Activated naive CD8-positive, alpha-beta T cell treated with anti-CD3 and anti-CD28 coated beads, Interleukin-2, amount 10 ng/mL, durations not matched to agents 7 days and 5 days (primary cell): ENCODE measurements around the gene CYB5A. TPM values are rescaled to one million over a fixed set of nuclear protein-coding genes. Genes with fewer than 3 reads are reported as not detected.
A peak's percentile ranks its signal among the peaks of the same experiment; 100 is the strongest.
"Not testable (repeated sequence)": the region's sequence is repeated elsewhere in the genome, so short reads cannot be mapped to it uniquely, and the experiment has no call there.

Experiments
- ATAC-seq: fragments of 150-1000 bp; cut with Tn5 transposase; one replicate; pipeline ENCODE4 v1.10.0; 2021; ENCODE audit warnings: low read depth, moderate library complexity
- POLR2A ChIA-PET: fragments of 350-600 bp; sonication (Branson Sonifier 250); formaldehyde crosslinking; loops from one replicate; lab custom pipeline; 2021; ENCODE audit warnings: antibody characterized with exemption; lab: Charles Lee
- DNase-seq: peaks from one replicate; pipeline ENCODE4 v3.0.0; 2021
- H3K27ac Mint-ChIP-seq: one replicate; pipeline ENCODE4 v1.8.0; 2022; ENCODE audit warnings: mild to moderate bottlenecking, mixed read lengths
- H3K27me3 Mint-ChIP-seq: one replicate; pipeline ENCODE4 v1.8.0; 2022; ENCODE audit warnings: mild to moderate bottlenecking, moderate library complexity, mixed read lengths
- H3K36me3 Mint-ChIP-seq: one replicate; pipeline ENCODE4 v1.8.0; 2021; ENCODE audit warnings: mild to moderate bottlenecking, mixed read lengths
- H3K4me1 Mint-ChIP-seq: one replicate; pipeline ENCODE4 v1.8.0; 2021; ENCODE audit warnings: mixed read lengths
- H3K4me3 Mint-ChIP-seq: one replicate; pipeline ENCODE4 v1.8.0; 2022; ENCODE audit warnings: mild to moderate bottlenecking, moderate library complexity, mixed read lengths
- H3K9me3 Mint-ChIP-seq: one replicate; pipeline ENCODE4 v1.8.0; 2021; ENCODE audit warnings: mixed read lengths
- total RNA-seq, 2 experiments: library from RNA; stranded (reverse); gene quantifications; one replicate each; pipeline ENCODE4 v1.2.3, GENCODE V29; 2021

CYB5A gene
- total RNA-seq, 2 experiments from 2014 or later, result 30.9 to 31.0 TPM

DNA sequence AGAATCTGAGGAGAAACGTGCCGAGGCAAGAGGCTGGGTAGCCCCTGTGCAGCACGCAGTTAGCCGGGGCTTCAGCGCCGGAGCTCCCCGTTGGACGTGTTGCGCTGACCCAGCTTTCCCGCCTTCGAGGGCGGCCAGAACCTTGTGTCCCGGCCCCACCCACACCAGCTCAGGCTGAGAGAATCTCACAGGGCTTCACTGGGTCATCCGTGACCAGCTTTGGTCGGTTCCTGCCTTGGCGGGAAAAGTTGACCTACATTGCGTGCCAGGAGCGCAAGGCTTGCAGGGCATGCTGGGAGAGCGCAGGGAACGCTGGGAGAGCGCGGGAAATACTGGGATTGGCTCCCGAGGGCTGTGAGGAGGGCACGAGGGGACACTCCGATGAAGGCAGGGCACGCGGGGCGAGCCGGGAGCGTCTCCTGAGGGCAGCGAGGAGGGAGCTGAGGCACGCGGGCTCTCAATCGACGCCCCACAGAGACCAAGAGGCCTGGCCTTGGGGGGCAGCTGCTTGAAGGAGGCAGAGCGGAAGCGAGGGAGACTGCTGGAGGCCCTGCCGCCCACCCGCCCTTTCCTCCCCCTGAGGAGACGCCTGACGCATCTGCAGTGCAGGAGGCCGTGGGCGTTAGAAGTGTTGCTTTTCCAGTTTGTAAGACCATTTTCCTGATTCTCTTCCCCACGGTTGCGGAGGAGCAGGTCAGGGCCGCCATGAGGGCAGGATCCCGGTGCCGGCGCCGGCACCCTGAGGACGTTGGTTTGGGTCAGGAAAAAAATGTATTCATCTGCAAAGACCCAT lies 23.9 kb upstream of the CYB5A start, which contains the start of gene C18orf63:
TSS of gene C18orf63 (plus strand) at position 376 of the 793 bp plus-strand sequence. CDS start 2,027 bp downstream, outside the sequence.
- Mint-ChIP-seq H3K27ac (no peak within 1 kb of the TSS), H3K27me3 (peaks cover 15% of the 10 kb centered on the region), H3K9me3 (no peaks in the 10 kb centered on the region), H3K4me3 (no peak within 1 kb of the TSS), H3K4me1 (no peaks in the 10 kb centered on the region), H3K36me3 (no peaks in the 10 kb centered on the region)
- POLR2A ChIA-PET, result no interaction called here
- no peak for DNase-seq
- no peak for ATAC-seq

DNA sequence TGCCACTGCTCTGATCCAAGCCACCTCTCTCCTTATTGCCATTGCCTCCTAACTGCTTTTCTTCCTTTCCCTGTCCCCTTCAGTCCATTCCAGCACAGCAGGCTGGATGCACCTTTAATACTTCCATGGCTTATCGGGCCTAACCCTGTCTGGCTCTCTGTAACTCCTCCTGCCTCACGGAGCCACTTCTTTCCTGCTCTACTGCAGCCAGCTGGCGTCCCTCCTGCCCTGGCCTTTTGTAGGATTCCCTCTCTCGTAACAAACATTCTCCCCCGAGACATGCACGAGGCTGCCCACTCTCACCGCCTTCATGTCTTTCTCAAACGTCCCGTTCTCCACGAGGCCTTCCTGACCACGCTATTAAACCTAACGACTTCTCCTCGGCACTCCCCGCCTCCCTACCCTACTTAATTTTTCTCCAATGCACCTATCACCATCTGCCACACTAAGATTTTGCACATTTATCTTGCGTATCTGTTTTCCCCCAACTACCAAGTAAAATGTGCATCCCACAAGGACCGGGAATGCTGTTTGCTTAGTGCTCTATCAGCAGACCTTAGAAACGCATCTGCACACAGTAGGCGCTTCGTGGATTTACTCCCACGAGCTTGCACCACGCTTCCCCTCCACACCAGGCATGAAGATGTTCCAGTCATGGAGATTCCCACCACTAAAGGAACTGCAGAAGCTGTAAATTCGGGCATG lies 23.1 kb upstream of the CYB5A start:
- Mint-ChIP-seq H3K4me3 (no peak overlapping the region), H3K27ac (no peak overlapping the region), H3K4me1 (peaks cover 3% of the 10 kb centered on the region), H3K9me3 (no peaks in the 10 kb centered on the region), H3K27me3 (peaks cover 17% of the 10 kb centered on the region), H3K36me3 (no peaks in the 10 kb centered on the region)
- ATAC-seq (no peak), DNase-seq (no peak)
- POLR2A ChIA-PET, result no interaction called here

DNA sequence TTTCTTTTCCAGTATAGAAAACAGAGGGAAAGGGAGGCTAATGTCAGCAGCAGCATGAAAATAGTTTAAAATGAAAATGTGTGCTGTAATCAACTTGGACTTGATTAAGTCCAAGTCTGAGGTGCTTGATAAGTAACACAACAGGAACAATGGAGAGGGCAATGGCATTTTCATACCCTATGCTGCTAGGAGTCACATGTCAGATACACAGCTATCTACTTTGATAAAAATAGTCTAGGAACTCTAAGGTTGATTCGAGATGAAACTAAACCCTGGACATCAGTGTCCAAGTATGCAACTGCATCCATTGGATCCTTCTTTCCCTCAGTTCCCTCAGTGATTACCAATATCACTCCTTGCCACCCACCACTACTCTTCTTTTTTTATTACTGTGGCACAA lies 19.2 kb upstream of the CYB5A start:
- Mint-ChIP-seq H3K4me3 (no peak overlapping the region), H3K27me3 (peaks cover 42% of the 10 kb centered on the region), H3K27ac (no peak overlapping the region), H3K9me3 (no peaks in the 10 kb centered on the region), H3K36me3 (no peaks in the 10 kb centered on the region), H3K4me1 (peaks cover 3% of the 10 kb centered on the region)
- ATAC-seq (no peak), DNase-seq (no peak)
- POLR2A ChIA-PET, result no interaction called here

DNA sequence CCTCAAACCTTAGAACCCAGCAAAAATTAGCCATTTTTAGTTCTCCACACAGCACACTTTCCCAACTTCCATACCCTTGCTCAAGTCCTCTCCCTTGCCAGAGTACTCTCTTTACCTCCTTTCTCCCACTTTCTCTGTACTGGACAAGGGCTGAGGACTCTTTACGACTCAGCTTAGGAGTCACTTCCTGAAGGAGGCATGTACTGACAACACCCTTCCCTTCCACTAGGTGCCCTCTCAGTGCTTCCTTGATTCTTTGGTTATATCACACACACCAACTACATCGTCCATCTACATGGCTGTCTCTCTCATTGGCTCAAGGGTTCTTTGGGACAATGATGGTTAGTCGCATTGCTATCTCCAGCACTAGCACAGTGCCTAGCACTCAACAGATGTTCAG lies 18.6 kb upstream of the CYB5A start:
- peak; percentile 67 for ATAC-seq
- H3K36me3 Mint-ChIP-seq, result no peaks in the 10 kb centered on the region

DNA sequence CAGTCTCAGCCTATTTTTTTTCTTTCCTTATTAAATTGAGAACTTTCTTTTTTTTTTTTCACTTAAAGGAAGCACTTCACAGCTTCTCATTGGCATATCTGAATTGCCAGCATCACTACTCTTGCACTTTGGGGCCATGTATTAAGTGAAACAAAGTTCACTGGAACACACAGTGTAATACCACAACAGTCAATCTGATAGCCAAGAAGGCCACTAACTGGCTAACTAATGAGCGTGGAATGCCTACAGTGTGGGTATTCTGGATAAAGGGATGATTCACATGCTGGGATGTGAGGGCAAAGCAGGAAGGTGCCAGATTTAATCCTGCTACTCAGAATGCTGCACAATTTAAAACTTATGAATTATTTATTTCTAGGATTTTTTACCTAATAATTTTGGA lies 12.2 kb upstream of the CYB5A start:
- ATAC-seq (no peak), DNase-seq (no peak)
- H3K4me1 Mint-ChIP-seq, result no peaks in the 10 kb centered on the region
- H3K4me3 Mint-ChIP-seq, result no peak overlapping the region
- H3K27ac Mint-ChIP-seq, result no peak overlapping the region
- POLR2A ChIA-PET, result no interaction called here
- no peaks in the 10 kb centered on the region for H3K36me3 Mint-ChIP-seq
- no peaks in the 10 kb centered on the region for H3K9me3 Mint-ChIP-seq
- peaks cover 57% of the 10 kb centered on the region for H3K27me3 Mint-ChIP-seq

More for the DNA sequence above, 18.6 kb upstream of the CYB5A start:
- peaks cover 48% of the 10 kb centered on the region for H3K27me3 Mint-ChIP-seq
- peaks cover 3% of the 10 kb centered on the region for H3K4me1 Mint-ChIP-seq
- POLR2A ChIA-PET, result no interaction called here
- H3K9me3 Mint-ChIP-seq, result no peaks in the 10 kb centered on the region
- no peak for DNase-seq
- no peak overlapping the region for H3K27ac Mint-ChIP-seq
- no peak overlapping the region for H3K4me3 Mint-ChIP-seq

DNA sequence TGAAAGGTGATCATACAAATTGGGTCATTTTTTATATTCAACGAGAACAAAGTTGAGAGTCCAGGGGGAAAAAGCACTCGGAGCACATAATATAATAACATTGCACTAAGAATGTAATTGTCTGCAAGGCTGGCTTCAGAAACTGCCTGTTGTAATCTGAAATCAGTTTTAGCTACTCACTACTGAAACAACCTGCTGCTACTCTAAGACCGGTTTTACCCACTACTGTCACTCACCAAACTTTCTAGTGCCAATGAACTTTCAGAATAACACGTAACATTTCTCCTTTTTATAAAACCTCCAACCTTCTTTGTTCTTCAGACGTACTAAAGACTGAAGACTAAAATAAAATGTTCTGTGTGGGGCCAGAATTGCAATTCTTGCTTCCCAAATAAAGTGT lies 11.5 kb upstream of the CYB5A start:
- POLR2A ChIA-PET, result no interaction called here
- no peaks in the 10 kb centered on the region for H3K9me3 Mint-ChIP-seq

DNA sequence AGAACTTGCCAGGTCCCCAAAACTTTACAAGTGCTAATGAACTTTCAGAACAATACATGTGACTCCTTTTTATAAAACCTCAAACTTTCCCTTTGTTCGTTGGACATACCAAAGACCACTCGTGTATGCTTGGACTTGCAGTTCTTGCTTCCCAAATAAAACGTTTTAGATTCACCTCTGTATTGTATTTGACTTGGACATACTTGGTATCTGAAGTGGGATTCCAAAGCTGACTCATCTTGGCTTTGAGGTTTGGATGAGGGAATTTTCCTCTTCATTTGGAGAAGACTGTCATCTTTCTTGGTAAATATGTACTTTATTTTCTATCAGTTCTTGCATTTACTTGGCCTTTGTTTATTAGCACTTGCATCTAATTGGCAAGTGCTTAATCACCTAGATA lies 8.0 kb upstream of the CYB5A start:
- Mint-ChIP-seq H3K36me3 (no peaks in the 10 kb centered on the region), H3K9me3 (no peaks in the 10 kb centered on the region), H3K4me3 (no peak overlapping the region), H3K4me1 (no peaks in the 10 kb centered on the region), H3K27ac (no peak overlapping the region), H3K27me3 (peaks cover 25% of the 10 kb centered on the region)
- POLR2A ChIA-PET, result no interaction called here
- no peak for ATAC-seq
- no peak for DNase-seq

More for the DNA sequence above, 11.5 kb upstream of the CYB5A start:
- H3K27ac Mint-ChIP-seq, result no peak overlapping the region
- ATAC-seq, result no peak
- no peak for DNase-seq
- peaks cover 52% of the 10 kb centered on the region for H3K27me3 Mint-ChIP-seq
- H3K4me1 Mint-ChIP-seq, result no peaks in the 10 kb centered on the region
- H3K4me3 Mint-ChIP-seq, result no peak overlapping the region
- no peaks in the 10 kb centered on the region for H3K36me3 Mint-ChIP-seq

DNA sequence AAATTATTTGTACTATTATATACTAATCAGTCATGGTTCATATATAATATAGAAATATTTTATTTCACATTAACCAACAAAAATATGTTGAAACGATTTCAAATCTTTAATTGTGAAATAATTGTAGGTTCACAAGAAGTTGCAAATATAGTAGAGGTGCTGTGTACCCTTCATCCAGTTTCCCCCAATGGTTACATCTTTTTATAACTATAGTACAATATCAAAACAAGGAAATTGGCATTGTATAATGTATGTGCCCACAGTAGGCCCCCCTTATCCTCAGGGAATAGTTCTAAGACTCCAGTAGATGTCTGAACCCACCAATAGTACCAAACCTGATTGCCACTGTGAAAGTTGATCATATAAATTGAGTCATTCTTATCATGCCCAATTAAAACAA lies 7.4 kb upstream of the CYB5A start:
- ATAC-seq (no peak), DNase-seq (no peak)
- Mint-ChIP-seq H3K9me3 (no peaks in the 10 kb centered on the region), H3K4me3 (no peak overlapping the region), H3K27me3 (peaks cover 20% of the 10 kb centered on the region), H3K27ac (no peak overlapping the region), H3K4me1 (no peaks in the 10 kb centered on the region), H3K36me3 (no peaks in the 10 kb centered on the region)
- POLR2A ChIA-PET, result no interaction called here

DNA sequence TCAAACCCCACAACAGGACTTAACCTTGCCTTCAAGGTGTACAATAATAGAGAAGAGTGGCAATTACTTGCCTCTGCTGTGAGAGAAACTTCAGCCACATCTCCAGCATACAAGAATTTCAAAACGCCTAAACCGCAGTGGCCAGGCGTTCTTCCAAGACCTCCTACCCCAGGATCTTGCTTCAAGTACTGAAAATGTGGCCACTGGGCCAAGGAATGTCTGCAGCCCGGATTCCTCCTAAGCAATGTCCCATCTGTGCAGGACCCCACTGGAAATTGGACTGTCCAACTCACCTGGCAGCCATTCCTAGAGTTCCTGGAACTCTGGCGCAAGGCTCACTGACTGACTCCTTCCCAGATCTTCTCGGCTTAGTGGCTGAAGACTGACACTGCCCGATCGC lies 2.8 kb upstream of the CYB5A start:
- POLR2A ChIA-PET, result no interaction called here
- H3K9me3 Mint-ChIP-seq, result no peaks in the 10 kb centered on the region
- H3K27me3 Mint-ChIP-seq, result no peaks in the 10 kb centered on the region
- peaks cover 2% of the 10 kb centered on the region for H3K36me3 Mint-ChIP-seq
- H3K4me1 Mint-ChIP-seq, result peaks cover 2% of the 10 kb centered on the region
- H3K27ac Mint-ChIP-seq, result no peak overlapping the region
- no peak for DNase-seq
- ATAC-seq, result no peak
- H3K4me3 Mint-ChIP-seq, result no peak overlapping the region

DNA sequence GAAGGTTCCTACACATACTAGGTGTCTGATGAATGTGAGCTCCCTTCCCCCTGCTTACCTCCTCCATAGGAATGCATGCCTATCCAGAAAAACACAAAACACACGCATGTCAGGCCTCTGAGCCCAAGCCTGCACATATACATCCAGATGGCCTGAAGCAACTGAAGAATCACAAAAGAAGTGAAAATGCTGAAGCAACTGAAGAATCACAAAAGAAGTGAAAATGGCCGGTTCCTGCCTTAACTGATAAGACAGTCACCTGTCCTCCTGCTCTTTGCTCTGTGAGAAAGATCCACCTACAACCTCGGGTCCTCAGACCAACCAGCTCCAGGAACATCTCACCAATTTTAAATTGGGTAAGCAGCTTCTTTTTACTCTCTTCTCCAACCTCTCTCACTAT lies 1.2 kb upstream of the CYB5A start:
- H3K27me3 Mint-ChIP-seq, H3K36me3 Mint-ChIP-seq, DNase-seq, ATAC-seq, POLR2A ChIA-PET, H3K9me3 Mint-ChIP-seq, H3K27ac Mint-ChIP-seq, H3K4me1 Mint-ChIP-seq: not testable (repeated sequence)
- peak overlapping the region; percentile 87 for H3K4me3 Mint-ChIP-seq

DNA sequence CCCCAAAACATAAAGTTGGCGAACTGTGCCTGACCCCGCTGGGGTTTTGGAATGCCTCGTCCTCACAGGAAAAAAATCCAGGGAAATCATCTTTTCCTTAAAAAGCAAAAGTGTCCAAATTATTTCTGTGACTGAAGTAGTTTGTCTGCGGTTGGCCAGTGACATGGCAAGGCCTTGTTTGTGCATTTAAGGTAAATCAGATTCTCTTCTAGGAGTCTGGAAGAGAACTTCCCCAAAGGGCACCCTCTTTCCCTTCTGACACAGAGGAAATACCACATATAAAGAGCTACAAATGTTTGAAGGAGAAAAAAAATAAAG lies 737 bp upstream of the CYB5A start:
- no peaks in the 10 kb centered on the region for H3K27me3 Mint-ChIP-seq
- H3K9me3 Mint-ChIP-seq, result no peaks in the 10 kb centered on the region
- ATAC-seq, result no peak
- peak overlapping the region; percentile 87 for H3K4me3 Mint-ChIP-seq
- POLR2A ChIA-PET, result no interaction called here
- peak overlapping the region; percentile 70 for H3K27ac Mint-ChIP-seq
- DNase-seq, result no peak
- peaks cover 2% of the 10 kb centered on the region for H3K36me3 Mint-ChIP-seq
- peaks cover 2% of the 10 kb centered on the region for H3K4me1 Mint-ChIP-seq

DNA sequence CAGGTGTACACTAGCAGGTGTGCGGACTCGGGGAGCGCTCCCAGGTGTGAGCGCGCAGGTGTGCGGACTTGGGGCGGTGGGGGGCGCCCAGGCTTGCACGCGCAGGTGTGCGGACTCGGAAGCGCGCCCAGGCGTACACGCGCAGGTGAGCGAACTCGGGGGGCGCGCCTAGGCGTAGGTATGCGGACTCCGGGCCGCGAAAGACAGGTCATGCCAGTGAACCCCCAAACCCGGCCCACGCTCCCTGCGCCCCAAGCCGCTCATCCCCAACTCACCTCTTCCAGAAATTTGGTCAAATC lies 342 bp downstream of the CYB5A start:
- peak overlapping the region; percentile 70 for H3K27ac Mint-ChIP-seq
- no peaks in the 10 kb centered on the region for H3K9me3 Mint-ChIP-seq
- POLR2A ChIA-PET, result interaction anchor here (0.6 kb wide), 1 partner anchor 202 kb away, joined by 3 read pairs; no protein-coding TSS in a partner anchor
- H3K27me3 Mint-ChIP-seq, result no peaks in the 10 kb centered on the region
- DNase-seq, result no peak
- peaks cover 2% of the 10 kb centered on the region for H3K4me1 Mint-ChIP-seq
- ATAC-seq, result no peak
- H3K36me3 Mint-ChIP-seq, result peaks cover 2% of the 10 kb centered on the region
- peak overlapping the region; percentile 87 for H3K4me3 Mint-ChIP-seq

DNA sequence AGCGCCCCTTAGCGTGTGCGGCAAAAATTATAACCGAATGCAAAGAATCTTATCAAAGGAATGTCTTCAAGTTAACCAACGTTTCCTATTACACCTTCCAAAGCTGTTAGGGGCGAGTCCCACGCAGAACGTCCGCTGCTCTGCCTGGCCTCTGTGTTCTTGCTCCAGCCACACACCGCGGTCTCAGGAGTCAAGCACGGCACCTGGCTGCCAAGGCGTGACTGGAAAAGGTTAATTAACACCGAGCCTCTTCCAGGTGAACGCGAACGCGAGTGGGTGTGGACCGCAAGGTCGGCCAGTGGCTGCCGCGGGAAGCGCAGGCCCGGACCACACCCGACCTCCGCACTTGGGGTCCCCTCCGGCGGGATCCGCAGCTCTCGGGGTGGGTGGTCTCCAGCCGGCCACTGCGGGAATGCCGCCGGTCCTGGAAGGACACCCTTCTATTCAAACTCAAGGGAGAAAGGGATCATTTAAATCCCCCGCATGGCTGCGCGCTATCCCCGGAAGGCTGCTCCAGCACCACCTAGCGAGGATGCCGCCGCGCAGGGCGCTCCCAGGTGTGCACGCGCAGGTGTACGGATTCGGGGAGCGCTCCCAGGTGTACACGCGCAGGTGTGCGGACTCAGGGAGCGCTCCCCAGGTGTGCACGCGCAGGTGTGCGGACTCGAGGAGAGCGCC lies 830 bp downstream of the CYB5A start:
- Mint-ChIP-seq H3K4me3 (peak overlapping the region; percentile 87), H3K27ac (no peak overlapping the region), H3K27me3 (no peaks in the 10 kb centered on the region), H3K9me3 (no peaks in the 10 kb centered on the region), H3K4me1 (peaks cover 2% of the 10 kb centered on the region), H3K36me3 (peaks cover 2% of the 10 kb centered on the region)
- no peak for ATAC-seq
- DNase-seq, result peak; percentile 43
- POLR2A ChIA-PET, result interaction anchor here (0.6 kb wide), 1 partner anchor 203 kb away, joined by 3 read pairs; no protein-coding TSS in a partner anchor
